Lung (tissue), 12 donors: ENCODE data around the gene IL27RA. TPM values are rescaled to one million over a fixed set of nuclear protein-coding genes. Genes with fewer than 3 reads are reported as not detected.
A peak's percentile ranks its signal among the peaks of the same experiment; 100 is the strongest.

Experiments used
- ATAC-seq: fragments of 200-7000 bp; cut with Tn5 transposase; one replicate; pipeline ENCODE4 v1.9.1; 2020; ENCODE audit warnings: moderate number of reproducible peaks; ENCODE audit not compliant: insufficient read depth, low FRiP score
- DNase-seq, 3 donors: peaks; one replicate each; pipeline ENCODE4 v3.0.0-alpha.2; 2013 to 2017
- H3K27ac ChIP-seq, 2 donors: one replicate each; pipeline ENCODE4 v1.5.1; 2013; ENCODE audit warnings: mild to moderate bottlenecking in 2 of 2, moderate library complexity in 2 of 2, control low read depth in 1 of 2, inconsistent platforms in 1 of 2, low read depth in 1 of 2, low read length in 1 of 2
- H3K27me3 ChIP-seq, 3 donors: one replicate each; pipeline ENCODE4 v1.5.1; 2013; ENCODE audit warnings: low read length in 2 of 3; ENCODE audit not compliant: control insufficient read depth in 3 of 3, insufficient read depth in 3 of 3
- H3K36me3 ChIP-seq, 4 donors: one replicate each; pipeline ENCODE4 v1.5.1; 2013; ENCODE audit warnings: low read length in 4 of 4, mild to moderate bottlenecking in 1 of 4, moderate library complexity in 1 of 4; ENCODE audit not compliant: control insufficient read depth in 4 of 4, insufficient read depth in 4 of 4
- H3K4me1 ChIP-seq, 5 donors: one replicate each; pipeline ENCODE4 v1.5.1; 2013; ENCODE audit warnings: low read length in 5 of 5, mild to moderate bottlenecking in 2 of 5, moderate library complexity in 1 of 5; ENCODE audit not compliant: control insufficient read depth in 5 of 5, insufficient read depth in 5 of 5
- H3K4me3 ChIP-seq: one replicate; pipeline ENCODE4 v1.5.1; 2013; ENCODE audit warnings: mild to moderate bottlenecking, control low read depth, moderate library complexity
- H3K9ac ChIP-seq, 2 donors: one replicate each; pipeline ENCODE4 v1.5.1; 2013; ENCODE audit warnings: low read length in 2 of 2, control low read depth in 1 of 2; ENCODE audit not compliant: insufficient read depth in 1 of 2
- H3K9me3 ChIP-seq, 4 donors: one replicate each; pipeline ENCODE4 v1.5.1; 2013; ENCODE audit warnings: low read length in 3 of 4, mild to moderate bottlenecking in 1 of 4, moderate library complexity in 1 of 4; ENCODE audit not compliant: control insufficient read depth in 4 of 4, insufficient read depth in 3 of 4
- CTCF ChIP-seq: IDR thresholded peaks from 2 replicates; pipeline ENCODE4 v1.5.1; 2012; ENCODE audit warnings: mild to moderate bottlenecking; ENCODE audit errors: control extremely low read depth, extremely low read depth
- WGBS, 2 donors: extraction: QIAGEN DNeasy Blood & Tissue Kit; methylation state at CpG; one replicate each; pipeline ENCODE4 v1.1.7; 2013; 5-methylcytosine and 5-hydroxymethylcytosine counted together
- polyA plus RNA-seq, 2 donors: library from polyadenylated mRNA; stranded (reverse); fragments of 200-250 nt; gene quantifications; one replicate each; pipeline ENCODE4 v1.2.1, GENCODE V29; 2013
- total RNA-seq, 2 donors: library from RNA; depleted of rRNA in 1 of 2; stranded (reverse); fragments of >200 nt in 1 of 2; gene quantifications; one replicate each; pipeline ENCODE4 v1.2.1, GENCODE V29; 2014 to 2021
- donor health status: control.
- donor health status: control.
- donor health status: Bipolar disorder and iron deficiency.
- donor health status: healthy.
- donor health status: DM: yes; HTN: yes; CAD: no.

The IL27RA gene
- total and polyA plus RNA-seq, 4 donors, result 7.0 to 22.7 (median 15.0) TPM

GRCh38 chr19:13993590-13994300 lies 37.8 kb upstream of the IL27RA start:
- DNase-seq, result peak in 2 of 3 donors; percentile 39 to 42
- Histone ChIP-seq H3K36me3 (peaks cover 0 to 28% (median 14%) of the 10 kb centered on the region in 4 donors), H3K27me3 (no peaks in the 10 kb centered on the region), H3K27ac (no peak overlapping the region), H3K4me1 (no peaks in the 10 kb centered on the region), H3K4me3 (no peak overlapping the region), H3K9ac (no peak overlapping the region), H3K9me3 (no peaks in the 10 kb centered on the region)
- TF ChIP-seq CTCF, result no peak
- no peak for ATAC-seq
- 87 to 92% methylated on average over 22 of the region's 22 CpGs for WGBS, 2 donors

GRCh38 chr19:13995017-13995728 lies 36.4 kb upstream of the IL27RA start:
- DNase-seq (no peak), ATAC-seq (no peak)
- Histone ChIP-seq H3K27me3 (no peaks in the 10 kb centered on the region), H3K27ac (no peak overlapping the region), H3K4me1 (no peaks in the 10 kb centered on the region), H3K9me3 (peaks cover 0 to 5% (median under 1%) of the 10 kb centered on the region in 4 donors), H3K4me3 (no peak overlapping the region), H3K36me3 (peaks cover 0 to 27% (median 15%) of the 10 kb centered on the region in 4 donors), H3K9ac (no peak overlapping the region)
- no peak for TF ChIP-seq CTCF
- WGBS, 2 donors, result 87 to 89% methylated on average over 13 of the region's 13 CpGs

GRCh38 chr19:13995878-13996765 lies 35.4 kb upstream of the IL27RA start:
- WGBS, 2 donors, result 95 to 96% methylated on average over 14 of the region's 14 CpGs
- no peak for DNase-seq
- no peak for TF ChIP-seq CTCF
- no peaks in the 10 kb centered on the region for H3K27me3 ChIP-seq
- no peak overlapping the region for H3K4me3 ChIP-seq
- H3K4me1 ChIP-seq, result no peaks in the 10 kb centered on the region
- no peak overlapping the region for H3K9ac ChIP-seq
- ATAC-seq, result no peak
- peaks cover 0 to 5% (median under 1%) of the 10 kb centered on the region in 4 donors for H3K9me3 ChIP-seq
- H3K27ac ChIP-seq, result peak overlapping the region in 1 of 2 donors; percentile 28
- H3K36me3 ChIP-seq, result peaks cover 0 to 26% (median 13%) of the 10 kb centered on the region in 4 donors
